NB4 (cell line): ENCODE results near the gene LILRB2.
"Not testable (repeated sequence)": the region's sequence is repeated elsewhere in the genome, so short reads cannot be mapped to it uniquely, and the experiment has no call there.

Experiments used
- DNase-seq: peaks from one replicate; pipeline ENCODE4 v3.0.0; 2010; ENCODE audit warnings: low read depth
- H3K4me3 ChIP-seq: one replicate; pipeline ENCODE4 v1.5.1; 2011; ENCODE audit warnings: mild to moderate bottlenecking, low read depth, low read length, moderate library complexity
- MYC ChIP-seq: IDR thresholded peaks from 2 replicates; pipeline ENCODE4 v1.6.1; 2011; ENCODE audit warnings: low read depth, low read length
- POLR2A ChIP-seq: IDR thresholded peaks from 2 replicates; pipeline ENCODE4 v1.6.1; 2011; ENCODE audit warnings: mild to moderate bottlenecking; ENCODE audit not compliant: insufficient read length; ENCODE audit errors: extremely low read depth
- TF ChIP-seq, protein P1 (sequence below): IDR thresholded peaks from 2 replicates; pipeline ENCODE4 v1.6.1; 2011; ENCODE audit warnings: low read depth, low read length
- TF ChIP-seq, protein P2 (sequence below): IDR thresholded peaks from one replicate; pipeline ENCODE4 v1.5.1; 2012; ENCODE audit warnings: low read depth, low read length

LILRB2 gene

DNA sequence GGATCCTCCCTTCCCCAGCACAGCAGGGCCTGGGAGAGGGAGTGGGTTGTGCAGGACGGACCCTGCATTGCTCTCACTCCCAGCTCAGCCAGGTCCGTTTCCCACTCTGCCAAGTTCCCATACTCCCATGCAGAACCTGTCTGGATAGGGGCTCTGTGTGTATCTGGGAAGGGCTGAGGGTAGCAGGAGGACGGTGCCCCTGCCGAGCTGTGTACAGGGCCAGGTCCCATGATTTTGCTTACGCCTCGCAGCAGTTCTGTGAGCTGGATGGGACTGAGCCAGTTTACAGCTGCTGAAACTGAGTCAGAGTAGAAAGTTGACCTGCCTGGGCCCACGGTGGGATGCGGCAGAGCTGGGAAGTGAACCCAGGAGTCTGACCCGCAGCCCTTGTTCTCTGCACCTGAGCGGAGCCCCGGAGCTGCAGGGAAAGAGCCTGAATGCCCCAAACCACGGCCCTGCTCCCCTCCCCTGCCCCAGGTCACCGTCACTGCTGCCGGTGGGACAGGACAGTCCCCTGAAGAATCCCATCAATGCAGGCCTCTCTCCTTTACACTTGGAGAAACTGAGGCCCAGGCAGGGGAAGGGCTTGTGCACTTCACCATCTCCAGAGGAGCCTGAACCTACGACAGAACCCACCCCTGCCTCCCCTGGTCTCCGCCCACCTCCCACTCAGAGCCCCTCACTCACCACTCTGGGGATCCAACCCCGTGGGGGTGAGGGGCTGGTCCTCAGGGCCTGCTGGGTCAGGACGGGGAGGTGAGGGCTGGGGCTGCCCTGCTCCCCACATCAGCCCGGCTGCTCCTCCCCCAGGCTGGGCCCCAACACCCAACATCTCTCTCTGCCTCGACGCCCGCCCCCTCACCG lies 27.3 kb downstream of the LILRB2 start:
- DNase-seq = no peak
- H3K4me3 ChIP-seq = no peak overlapping the region
- TF ChIP-seq MYC = no peak
- TF ChIP-seq POLR2A = no peak
- TF ChIP-seq, protein P1, sequence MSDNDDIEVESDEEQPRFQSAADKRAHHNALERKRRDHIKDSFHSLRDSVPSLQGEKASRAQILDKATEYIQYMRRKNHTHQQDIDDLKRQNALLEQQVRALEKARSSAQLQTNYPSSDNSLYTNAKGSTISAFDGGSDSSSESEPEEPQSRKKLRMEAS = no peak
- TF ChIP-seq, protein P2, sequence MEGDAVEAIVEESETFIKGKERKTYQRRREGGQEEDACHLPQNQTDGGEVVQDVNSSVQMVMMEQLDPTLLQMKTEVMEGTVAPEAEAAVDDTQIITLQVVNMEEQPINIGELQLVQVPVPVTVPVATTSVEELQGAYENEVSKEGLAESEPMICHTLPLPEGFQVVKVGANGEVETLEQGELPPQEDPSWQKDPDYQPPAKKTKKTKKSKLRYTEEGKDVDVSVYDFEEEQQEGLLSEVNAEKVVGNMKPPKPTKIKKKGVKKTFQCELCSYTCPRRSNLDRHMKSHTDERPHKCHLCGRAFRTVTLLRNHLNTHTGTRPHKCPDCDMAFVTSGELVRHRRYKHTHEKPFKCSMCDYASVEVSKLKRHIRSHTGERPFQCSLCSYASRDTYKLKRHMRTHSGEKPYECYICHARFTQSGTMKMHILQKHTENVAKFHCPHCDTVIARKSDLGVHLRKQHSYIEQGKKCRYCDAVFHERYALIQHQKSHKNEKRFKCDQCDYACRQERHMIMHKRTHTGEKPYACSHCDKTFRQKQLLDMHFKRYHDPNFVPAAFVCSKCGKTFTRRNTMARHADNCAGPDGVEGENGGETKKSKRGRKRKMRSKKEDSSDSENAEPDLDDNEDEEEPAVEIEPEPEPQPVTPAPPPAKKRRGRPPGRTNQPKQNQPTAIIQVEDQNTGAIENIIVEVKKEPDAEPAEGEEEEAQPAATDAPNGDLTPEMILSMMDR = no peak

DNA sequence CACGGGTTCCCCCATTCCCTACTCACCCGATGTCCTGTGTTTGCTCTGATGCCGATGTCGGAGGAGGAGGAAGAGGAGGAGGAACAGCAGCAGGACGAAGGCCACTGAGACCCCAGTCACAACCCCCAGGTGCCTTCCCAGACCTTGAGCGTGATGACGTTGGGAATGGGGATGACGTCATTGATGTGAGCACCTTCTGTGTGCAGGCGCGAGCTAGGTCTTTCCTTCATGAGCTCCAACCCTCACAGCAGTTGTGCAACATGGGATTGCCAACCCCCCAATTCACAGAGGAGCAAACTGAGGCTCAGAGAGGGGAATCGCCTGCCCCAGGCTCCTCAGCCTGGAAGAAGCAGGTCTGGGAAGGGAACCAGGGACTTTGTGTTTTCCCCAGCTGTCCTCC lies 28.1 kb downstream of the LILRB2 start:
- no peak for DNase-seq
- TF ChIP-seq MYC = no peak
- TF ChIP-seq, protein P1 = no peak
- no peak overlapping the region for H3K4me3 ChIP-seq

DNA sequence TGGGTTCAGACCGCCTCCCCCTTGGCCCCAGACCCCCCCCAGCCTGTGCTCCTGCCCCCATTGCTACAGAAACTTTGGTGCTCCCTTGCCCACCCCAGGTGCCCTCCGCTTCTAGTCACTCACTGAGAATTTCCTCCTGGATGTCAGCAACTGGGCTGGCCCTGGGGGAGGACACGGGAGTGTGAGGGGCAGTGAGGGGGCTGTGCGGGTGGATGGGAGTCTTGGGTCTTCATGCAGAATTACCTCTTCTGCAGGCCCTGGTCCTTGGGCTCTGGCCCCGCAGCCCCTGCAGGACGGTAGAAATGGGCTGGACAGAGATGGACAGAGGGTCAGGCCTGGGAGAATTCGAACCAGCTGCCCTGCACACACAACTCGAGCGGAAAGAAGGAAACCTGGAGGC lies 28.7 kb downstream of the LILRB2 start:
- no peak for TF ChIP-seq POLR2A
- TF ChIP-seq, protein P1 = no peak
- TF ChIP-seq MYC = no peak
- TF ChIP-seq, protein P2 = no peak
- H3K4me3 ChIP-seq = no peak overlapping the region
- DNase-seq = no peak

DNA sequence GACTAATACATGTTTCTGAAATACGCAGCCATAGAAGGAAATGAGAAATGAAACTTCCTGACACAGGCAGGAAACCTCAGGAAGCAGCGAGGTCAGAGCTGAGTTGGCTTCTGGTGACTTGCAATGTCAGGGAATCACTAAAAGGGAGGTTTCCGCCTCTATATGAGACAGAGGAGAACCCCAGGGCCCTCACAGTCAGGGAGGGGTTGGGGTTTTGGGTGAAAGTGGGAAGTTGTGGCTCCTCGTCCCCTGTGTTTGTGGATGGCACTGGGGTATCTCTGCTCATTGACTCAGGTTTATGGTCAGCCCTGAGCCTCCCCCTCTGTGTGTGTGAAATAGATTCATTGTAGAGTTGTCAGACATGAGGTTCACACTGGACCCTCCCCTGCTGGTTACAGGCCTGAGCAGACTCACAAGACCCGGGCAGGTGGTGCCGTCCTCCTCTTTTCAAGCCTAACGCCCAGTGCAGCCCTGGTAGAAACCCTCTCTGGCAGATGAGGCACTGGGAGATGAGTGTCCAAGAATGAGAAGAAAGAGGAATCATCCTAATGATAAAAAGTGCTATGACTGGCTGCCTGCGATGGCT lies 32.8 kb downstream of the LILRB2 start:
- TF ChIP-seq MYC (no peak), POLR2A (no peak)
- TF ChIP-seq, protein P1 = no peak
- TF ChIP-seq, protein P2 = no peak
- no peak overlapping the region for H3K4me3 ChIP-seq
- DNase-seq = peak; percentile 75

DNA sequence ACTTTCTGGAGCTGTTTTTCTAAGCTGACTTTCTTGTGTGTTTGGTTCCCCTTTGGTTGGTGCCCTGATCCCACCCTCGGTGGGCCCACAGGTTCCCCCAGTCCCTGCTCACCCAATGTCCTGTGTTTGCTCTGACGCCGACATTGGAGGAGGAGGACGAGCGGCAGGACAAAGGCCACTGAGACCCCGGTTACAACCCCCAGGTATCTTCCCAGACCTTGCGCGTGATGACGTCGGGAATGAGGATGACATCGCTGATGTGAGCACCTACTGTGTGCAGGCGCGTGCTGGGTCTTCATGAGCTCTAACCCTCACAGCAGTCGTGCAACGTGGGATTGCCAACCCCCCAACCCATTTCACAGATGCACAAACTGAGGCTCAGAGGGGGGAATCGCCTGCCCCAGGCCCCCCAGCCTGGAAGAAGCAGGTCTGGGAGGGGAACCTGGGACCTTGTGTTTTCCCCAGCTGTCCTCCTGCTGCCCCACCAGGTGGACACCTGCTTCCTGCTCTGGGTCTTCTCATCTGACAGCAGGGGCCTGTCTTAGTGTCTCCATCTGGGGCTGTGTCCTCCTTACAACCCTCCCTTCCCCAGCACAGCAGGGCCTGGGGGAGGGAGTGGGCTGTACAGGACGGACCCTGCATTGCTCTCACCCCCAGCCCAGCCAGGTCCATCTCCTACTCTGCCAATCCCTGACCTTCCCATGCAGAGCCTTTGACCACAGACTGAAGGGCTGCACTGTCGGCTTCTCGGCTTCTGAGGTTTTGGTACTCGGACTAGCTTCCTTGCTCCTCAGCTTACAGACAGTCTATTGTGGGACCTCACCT lies 33.6 kb downstream of the LILRB2 start:
- no peak overlapping the region for H3K4me3 ChIP-seq
- no peak for DNase-seq
- TF ChIP-seq MYC = no peak
- TF ChIP-seq, protein P1 = no peak
- TF ChIP-seq, protein P2 = no peak
- no peak for TF ChIP-seq POLR2A

DNA sequence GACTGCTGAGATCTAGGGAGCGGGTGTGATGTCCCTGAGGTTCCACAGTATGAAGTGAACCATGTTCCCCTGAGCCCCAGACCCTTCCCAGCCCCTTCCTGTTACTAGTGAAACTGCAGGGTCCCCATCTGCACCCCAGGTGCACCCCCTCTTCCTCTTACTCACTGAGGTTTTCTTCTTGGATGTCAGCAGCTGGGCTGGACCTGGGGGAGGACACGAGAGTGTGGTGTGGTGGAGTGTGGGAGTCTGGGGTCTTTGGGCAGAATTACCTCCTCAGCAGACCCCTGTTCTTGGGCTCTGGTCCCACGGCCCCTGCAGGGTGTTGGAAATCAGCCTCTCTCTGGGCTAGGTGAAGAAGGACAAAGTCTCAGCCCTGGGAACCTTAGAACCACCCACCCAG lies 35.0 kb downstream of the LILRB2 start:
- TF ChIP-seq MYC = no peak
- TF ChIP-seq, protein P2 = no peak
- TF ChIP-seq, protein P1 = no peak
- no peak for TF ChIP-seq POLR2A

DNA sequence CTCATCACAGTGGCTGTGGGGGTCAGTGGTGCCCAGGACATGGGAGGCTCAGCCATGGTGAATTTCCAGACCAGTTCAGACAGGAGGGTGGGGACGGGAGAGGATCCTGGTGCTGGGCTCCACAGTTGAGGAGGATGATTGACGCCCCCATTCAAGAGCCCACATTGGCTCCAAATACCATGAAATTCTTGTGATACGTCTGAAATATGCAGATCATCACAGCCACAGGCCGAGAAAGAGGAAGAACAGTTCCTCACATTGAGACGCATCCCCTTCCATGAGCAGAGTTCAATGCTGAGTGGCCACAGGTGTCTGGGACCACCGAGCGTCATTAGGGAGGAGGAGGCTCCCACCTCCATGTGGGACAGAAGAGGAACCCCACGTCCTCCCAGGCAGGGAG lies 37.1 kb downstream of the LILRB2 start:
- H3K4me3 ChIP-seq, DNase-seq: not testable (repeated sequence)

More for the DNA sequence above, 35.0 kb downstream of the LILRB2 start:
- no peak for DNase-seq
- no peak overlapping the region for H3K4me3 ChIP-seq

DNA sequence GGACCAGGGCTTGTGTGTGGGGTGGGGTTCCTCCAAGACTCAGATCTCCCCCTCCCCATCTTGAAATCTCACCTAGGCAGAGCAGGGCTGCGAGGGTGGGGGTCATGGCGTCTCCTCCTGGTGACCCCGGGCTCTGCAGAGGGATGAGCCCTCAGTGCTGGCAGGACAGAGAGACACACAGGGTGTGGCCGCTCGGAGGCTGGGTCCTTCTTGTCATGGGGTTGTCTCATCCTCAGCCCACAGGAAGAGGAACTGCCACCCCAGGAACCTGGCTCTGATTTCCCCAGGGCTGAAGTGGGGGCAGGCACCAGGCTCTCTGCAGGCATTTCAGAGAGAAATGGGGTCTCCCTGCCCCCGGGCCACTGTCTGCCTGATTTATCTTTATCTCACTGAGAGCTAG lies 38.3 kb downstream of the LILRB2 start, which contains the start of gene LILRA6:
Gene LILRA6, minus strand, starts transcription at position 145 of the 400 bp plus-strand sequence.
- H3K4me3 ChIP-seq, DNase-seq: not testable (repeated sequence)
